CD14-positive monocyte (primary cell): ENCODE data around the gene MEP1A. TPM values are rescaled to one million over a fixed set of nuclear protein-coding genes. Genes with fewer than 3 reads are reported as not detected.

ENCODE experiments used
- DNase-seq, 3 donors: peaks; one replicate each; pipeline ENCODE4 v3.0.0-alpha.2; 2011 to 2022
- H2AFZ ChIP-seq: 2 replicates; pipeline ENCODE4 v1.6.0; 2012; ENCODE audit warnings: mild to moderate bottlenecking, low read depth, low read length, inconsistent platforms; ENCODE audit not compliant: insufficient read depth, poor library complexity, severe bottlenecking
- H3K27ac ChIP-seq, 2 donors: 1 replicate in 1 of 2; 2 replicates in 1 of 2; pipeline ENCODE4 v1.5.1; 2012 to 2013; ENCODE audit warnings: low read length in 2 of 2, control low read depth in 1 of 2, inconsistent platforms in 1 of 2, low read depth in 1 of 2, mild to moderate bottlenecking in 1 of 2
- H3K27me3 ChIP-seq, 2 donors: one replicate each; pipeline versions ENCODE4 v1.6.0 to v1.6.1; 2011 to 2013; ENCODE audit warnings: low read length in 2 of 2; ENCODE audit not compliant: control insufficient read depth in 2 of 2, insufficient read depth in 2 of 2
- H3K36me3 ChIP-seq, 2 donors: replicated peaks in 1 of 2; 1 replicate in 1 of 2; 2 replicates in 1 of 2; pipeline versions ENCODE4 v1.5.1 to v1.6.1; 2012 to 2013; ENCODE audit warnings: low read length in 2 of 2, control low read depth in 1 of 2, inconsistent platforms in 1 of 2, mild to moderate bottlenecking in 1 of 2; ENCODE audit not compliant: insufficient read depth in 2 of 2, control insufficient read depth in 1 of 2
- H3K4me1 ChIP-seq, 2 donors: 1 replicate in 1 of 2; 2 replicates in 1 of 2; pipeline versions ENCODE4 v1.5.1 to v1.6.1; 2012 to 2013; ENCODE audit warnings: low read length in 2 of 2, control low read depth in 1 of 2, inconsistent platforms in 1 of 2, mild to moderate bottlenecking in 1 of 2, moderate library complexity in 1 of 2; ENCODE audit not compliant: insufficient read depth in 2 of 2, control insufficient read depth in 1 of 2
- H3K4me2 ChIP-seq: replicated peaks from 2 replicates; pipeline ENCODE3; 2012; ENCODE audit warnings: low read length, moderate library complexity, mild to moderate bottlenecking; ENCODE audit not compliant: poor library complexity, severe bottlenecking; ENCODE audit errors: extremely low read depth
- H3K4me3 ChIP-seq, 3 experiments: fragments of 200-600 bp in 1 of 3; sonication (generic) in 1 of 3; replicated peaks in 1 of 3; 1 replicate in 2 of 3; 2 replicates in 1 of 3; pipeline ENCODE4 v1.5.1; 2011 to 2013; ENCODE audit warnings: low read length in 3 of 3, mild to moderate bottlenecking in 3 of 3, control low read depth in 2 of 3, low read depth in 2 of 3, inconsistent platforms in 1 of 3, moderate library complexity in 1 of 3
- H3K79me2 ChIP-seq: 2 replicates; pipeline ENCODE4 v1.6.0; 2012; ENCODE audit warnings: mild to moderate bottlenecking, control low read depth, inconsistent platforms, low read length, moderate library complexity; ENCODE audit not compliant: insufficient read depth
- H3K9ac ChIP-seq: 2 replicates; pipeline ENCODE4 v1.6.0; 2017; ENCODE audit warnings: low read length, mild to moderate bottlenecking; ENCODE audit not compliant: insufficient read depth, poor library complexity, severe bottlenecking
- H3K9me3 ChIP-seq, 2 donors: replicated peaks in 1 of 2; 1 replicate in 1 of 2; 2 replicates in 1 of 2; pipeline versions ENCODE4 v1.5.1 to v1.6.1; 2012 to 2013; ENCODE audit warnings: low read length in 2 of 2, control low read depth in 1 of 2; ENCODE audit not compliant: control insufficient read depth in 1 of 2, insufficient read depth in 1 of 2
- H4K20me1 ChIP-seq: 2 replicates; pipeline ENCODE4 v1.6.0; 2012; ENCODE audit warnings: mild to moderate bottlenecking, low read length, control low read depth, moderate library complexity; ENCODE audit not compliant: insufficient read depth
- H3K27ac Mint-ChIP-seq, 7 donors: one replicate each; pipeline ENCODE4 v1.8.0; 2020; ENCODE audit warnings: mild to moderate bottlenecking in 7 of 7, mixed read lengths in 7 of 7, moderate library complexity in 6 of 7, inconsistent platforms in 2 of 7
- H3K27me3 Mint-ChIP-seq, 3 donors: one replicate each; pipeline ENCODE4 v1.8.0; 2021 to 2022; ENCODE audit warnings: low read depth in 3 of 3, mild to moderate bottlenecking in 3 of 3, mixed read lengths in 3 of 3, moderate library complexity in 3 of 3, inconsistent platforms in 1 of 3
- H3K36me3 Mint-ChIP-seq, 2 donors: one replicate each; pipeline ENCODE4 v1.8.0; 2020; ENCODE audit warnings: mixed read lengths in 2 of 2, inconsistent platforms in 1 of 2, mild to moderate bottlenecking in 1 of 2
- H3K4me1 Mint-ChIP-seq: one replicate; pipeline ENCODE4 v1.8.0; 2020; ENCODE audit warnings: mild to moderate bottlenecking, mixed read lengths
- H3K4me3 Mint-ChIP-seq, 2 donors: one replicate each; pipeline ENCODE4 v1.8.0; 2020; ENCODE audit warnings: mild to moderate bottlenecking in 2 of 2, mixed read lengths in 2 of 2, moderate library complexity in 1 of 2
- H3K9me3 Mint-ChIP-seq, 7 donors: one replicate each; pipeline ENCODE4 v1.8.0; 2020 to 2022; ENCODE audit warnings: mixed read lengths in 7 of 7, mild to moderate bottlenecking in 6 of 7, moderate library complexity in 6 of 7, inconsistent platforms in 2 of 7
- CTCF ChIP-seq: fragments of 200-600 bp; IDR thresholded peaks from one replicate; pipeline ENCODE4 v1.8.0; 2022; ENCODE audit warnings: antibody characterized with exemption, mild to moderate bottlenecking
- WGBS: methylation state at CpG from one replicate; pipeline ENCODE4 v1.1.5; 2013; ENCODE audit warnings: missing lambda C conversion rate; ENCODE audit not compliant: insufficient coverage; 5-methylcytosine and 5-hydroxymethylcytosine counted together
- intact Hi-C, 2 donors: fragments of 100-400 bp; cut with micrococcal nuclease; formaldehyde crosslinking; loops; one replicate each; pipeline versions ENCODE4 v1.15.0 to v1.15.1; 2023
- polyA plus RNA-seq, 3 donors: library from polyadenylated mRNA; depleted of rRNA in 1 of 3; unstranded in 2 of 3; stranded (reverse) in 1 of 3; fragments of 300-500 nt in 2 of 3; fragments of >200 nt in 1 of 3; fragmentation: Illumina TruSeq in 2 of 3; gene quantifications; 1 replicate in 2 of 3; 2 replicates in 1 of 3; pipeline ENCODE4 v1.2.3, GENCODE V29; 2012 to 2021

The MEP1A gene
- polyA plus RNA-seq, 3 donors = 0.05 to 0.10 (median 0.07) TPM

GRCh38 chr6:46789434-46790354 is 3.5 kb upstream of the MEP1A start:
- H3K4me1 Mint-ChIP-seq = peaks cover 1% of the 10 kb centered on the region
- no peaks in the 10 kb centered on the region for H3K36me3 Mint-ChIP-seq
- Histone ChIP-seq H3K4me2 (no peak overlapping the region), H4K20me1 (no peaks in the 10 kb centered on the region), H3K27ac (no peak overlapping the region), H3K9ac (no peak overlapping the region), H3K27me3 (no peaks in the 10 kb centered on the region), H3K79me2 (no peaks in the 10 kb centered on the region), H3K36me3 (no peaks in the 10 kb centered on the region), H2AFZ (no peak overlapping the region), H3K4me1 (no peaks in the 10 kb centered on the region), H3K4me3 (no peak overlapping the region), H3K9me3 (no peaks in the 10 kb centered on the region)
- H3K9me3 Mint-ChIP-seq = no peaks in the 10 kb centered on the region
- no peak for TF ChIP-seq CTCF
- 100% methylated on average over 1 of the region's 4 CpGs for WGBS
- no peak for DNase-seq
- peaks cover 0 to 3% (median 1%) of the 10 kb centered on the region in 3 donors for H3K27me3 Mint-ChIP-seq
- intact Hi-C loops = no loop called here
- H3K4me3 Mint-ChIP-seq = no peak overlapping the region
- H3K27ac Mint-ChIP-seq = peak overlapping the region in 1 of 7 donors; percentile 15

GRCh38 chr6:46790355-46790874 is 2.8 kb upstream of the MEP1A start:
- H3K27me3 ChIP-seq = no peaks in the 10 kb centered on the region
- no peaks in the 10 kb centered on the region for H3K79me2 ChIP-seq
- Mint-ChIP-seq H3K4me3 (no peak overlapping the region), H3K27ac (no peak overlapping the region), H3K27me3 (peaks cover 0 to 3% (median 1%) of the 10 kb centered on the region in 3 donors), H3K36me3 (no peaks in the 10 kb centered on the region), H3K9me3 (peaks cover 0 to 2% (median 0%) of the 10 kb centered on the region in 7 donors), H3K4me1 (peaks cover 1% of the 10 kb centered on the region)
- H3K9ac ChIP-seq = no peak overlapping the region
- intact Hi-C loops = no loop called here
- no peaks in the 10 kb centered on the region for H3K9me3 ChIP-seq
- no peak for DNase-seq
- no peaks in the 10 kb centered on the region for H3K36me3 ChIP-seq
- H4K20me1 ChIP-seq = no peaks in the 10 kb centered on the region
- no peak overlapping the region for H3K4me3 ChIP-seq
- no peak overlapping the region for H3K27ac ChIP-seq
- no peak overlapping the region for H2AFZ ChIP-seq
- H3K4me2 ChIP-seq = no peak overlapping the region
- H3K4me1 ChIP-seq = no peaks in the 10 kb centered on the region
- no peak for TF ChIP-seq CTCF
